ENCODE results near the gene APC2. TPM values are rescaled to one million over a fixed set of nuclear protein-coding genes. Genes with fewer than 3 reads are reported as not detected.

The APC2 gene
- polyA plus RNA-seq, 1 experiment = 0.07 TPM

DNA sequence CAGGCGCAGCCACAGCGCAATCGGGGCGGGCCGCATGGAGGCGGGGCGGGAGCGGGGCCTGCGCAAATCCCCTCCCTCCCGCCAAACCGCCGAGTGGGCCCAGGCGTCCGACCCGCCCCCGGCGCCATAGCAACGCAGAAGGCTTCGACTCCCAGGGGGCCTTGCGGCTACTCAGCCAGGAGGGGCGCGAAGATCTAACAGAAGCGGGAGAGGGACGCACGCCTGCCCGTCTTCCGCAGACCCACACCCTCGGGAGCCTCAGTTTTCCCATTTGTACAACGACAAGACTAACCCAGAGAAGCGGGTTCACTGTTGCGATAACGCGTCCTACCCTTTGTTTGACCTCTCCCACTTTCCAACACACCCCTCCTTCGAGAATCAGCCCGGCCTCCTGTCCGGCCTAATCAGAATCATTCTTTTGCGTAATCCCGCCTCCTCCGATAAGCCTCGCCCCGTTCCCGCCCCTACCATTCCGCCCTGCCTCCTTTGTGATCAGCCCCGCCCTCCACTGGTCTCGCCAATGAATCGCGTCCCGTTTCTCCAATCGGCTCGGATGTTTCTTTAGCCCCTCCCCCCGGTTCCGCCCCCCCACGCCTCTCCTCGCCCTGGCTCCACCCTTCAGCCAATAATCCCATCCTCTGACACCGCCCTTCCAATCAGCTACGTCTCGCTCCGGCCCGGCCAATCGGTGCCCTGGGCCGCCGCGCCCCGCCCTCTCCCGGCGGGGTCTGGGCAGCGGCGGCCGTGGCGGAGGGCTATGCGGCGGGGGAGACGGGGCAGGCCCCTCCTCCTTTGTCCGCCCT lies 40.6 kb downstream of the APC2 start, which contains the start of gene PCSK4:
PCSK4 (minus strand) TSS at position 40 of the 803 bp plus-strand sequence; CDS start at position 36, 4 bp downstream.
- peak; percentile 90 for DNase-seq (ENCODE audit: low read depth)
- Histone ChIP-seq H3K4me3 (ENCODE audit: low read depth, low read length) (peak within 1 kb of the TSS; percentile 61), H3K36me3 (ENCODE audit: control insufficient read depth, insufficient read depth, low read length) (no peaks in the 10 kb centered on the region), H3K27me3 (ENCODE audit: control insufficient read depth, insufficient read depth, low read length) (peaks cover 4% of the 10 kb centered on the region)
- CTCF ChIA-PET = interaction anchor here (0.6 to 1.2 kb wide), 6 partner anchors 10 to 211 kb away, joined by 3 to 6 read pairs (median 4); no protein-coding TSS in a partner anchor
- TF ChIP-seq, protein P1, sequence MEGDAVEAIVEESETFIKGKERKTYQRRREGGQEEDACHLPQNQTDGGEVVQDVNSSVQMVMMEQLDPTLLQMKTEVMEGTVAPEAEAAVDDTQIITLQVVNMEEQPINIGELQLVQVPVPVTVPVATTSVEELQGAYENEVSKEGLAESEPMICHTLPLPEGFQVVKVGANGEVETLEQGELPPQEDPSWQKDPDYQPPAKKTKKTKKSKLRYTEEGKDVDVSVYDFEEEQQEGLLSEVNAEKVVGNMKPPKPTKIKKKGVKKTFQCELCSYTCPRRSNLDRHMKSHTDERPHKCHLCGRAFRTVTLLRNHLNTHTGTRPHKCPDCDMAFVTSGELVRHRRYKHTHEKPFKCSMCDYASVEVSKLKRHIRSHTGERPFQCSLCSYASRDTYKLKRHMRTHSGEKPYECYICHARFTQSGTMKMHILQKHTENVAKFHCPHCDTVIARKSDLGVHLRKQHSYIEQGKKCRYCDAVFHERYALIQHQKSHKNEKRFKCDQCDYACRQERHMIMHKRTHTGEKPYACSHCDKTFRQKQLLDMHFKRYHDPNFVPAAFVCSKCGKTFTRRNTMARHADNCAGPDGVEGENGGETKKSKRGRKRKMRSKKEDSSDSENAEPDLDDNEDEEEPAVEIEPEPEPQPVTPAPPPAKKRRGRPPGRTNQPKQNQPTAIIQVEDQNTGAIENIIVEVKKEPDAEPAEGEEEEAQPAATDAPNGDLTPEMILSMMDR (IDR thresholded peaks at IDR 0.05; ENCODE audit: insufficient read depth, low read depth, low read length) = no peak
- POLR2A ChIA-PET = interaction anchor here (0.6 to 0.7 kb wide), 2 partner anchors 54 to 222 kb away, joined by 4 to 7 read pairs; partner anchors contain the start of gene CIRBP

DNA sequence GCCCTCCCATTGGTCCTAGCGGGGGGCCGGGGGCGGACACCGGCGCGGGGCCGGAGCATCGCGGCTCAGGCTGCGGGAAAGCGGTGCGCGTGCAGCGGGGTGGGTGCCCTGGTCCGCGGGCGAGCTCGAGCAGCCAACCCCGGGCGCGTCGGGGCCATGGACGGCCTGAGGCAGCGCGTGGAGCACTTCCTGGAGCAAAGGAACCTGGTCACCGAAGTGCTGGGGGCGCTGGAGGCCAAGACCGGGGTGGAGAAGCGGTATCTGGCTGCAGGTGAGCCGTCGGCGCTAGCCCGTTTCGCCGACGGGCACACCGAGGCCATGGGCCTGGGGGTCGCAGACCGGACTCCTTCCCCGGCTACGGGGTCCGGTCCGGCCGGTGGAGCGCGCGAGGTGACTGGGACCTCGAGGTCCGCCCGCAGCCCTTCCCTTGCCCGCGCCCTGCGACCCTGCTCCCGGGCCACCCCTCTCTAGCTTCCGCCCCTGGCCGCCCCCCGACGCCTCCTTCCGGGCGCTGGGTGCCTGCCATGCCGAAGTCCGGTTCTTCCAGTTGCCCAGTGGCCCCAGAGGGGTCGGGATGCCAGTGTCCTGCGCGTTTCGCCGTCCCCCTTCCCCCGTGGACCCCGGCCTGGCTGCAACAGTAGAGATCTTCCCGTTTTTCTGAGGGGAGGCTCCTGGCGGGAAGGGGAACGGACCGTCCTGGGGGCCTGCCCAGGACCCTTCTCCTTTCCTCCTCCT lies 41.4 kb downstream of the APC2 start, which contains the start of gene REEP6:
REEP6 (plus strand) TSS at position 68 of the 735 bp plus-strand sequence; CDS start at position 157, 89 bp downstream.
- POLR2A ChIA-PET = interaction anchor here (0.6 kb wide), 1 partner anchor 54 kb away, joined by 7 read pairs; no protein-coding TSS in a partner anchor
- DNase-seq (ENCODE audit: low read depth) = no peak
- Histone ChIP-seq H3K27me3 (ENCODE audit: control insufficient read depth, insufficient read depth, low read length) (peaks cover 4% of the 10 kb centered on the region), H3K36me3 (ENCODE audit: control insufficient read depth, insufficient read depth, low read length) (no peaks in the 10 kb centered on the region), H3K4me3 (ENCODE audit: low read depth, low read length) (peak within 1 kb of the TSS; percentile 61)
- TF ChIP-seq, protein P1 (IDR thresholded peaks at IDR 0.05; ENCODE audit: insufficient read depth, low read depth, low read length) = no peak
- CTCF ChIA-PET = interaction anchor here (0.6 to 1.3 kb wide), 7 partner anchors 11 to 212 kb away, joined by 3 to 6 read pairs (median 3); no protein-coding TSS in a partner anchor

DNA sequence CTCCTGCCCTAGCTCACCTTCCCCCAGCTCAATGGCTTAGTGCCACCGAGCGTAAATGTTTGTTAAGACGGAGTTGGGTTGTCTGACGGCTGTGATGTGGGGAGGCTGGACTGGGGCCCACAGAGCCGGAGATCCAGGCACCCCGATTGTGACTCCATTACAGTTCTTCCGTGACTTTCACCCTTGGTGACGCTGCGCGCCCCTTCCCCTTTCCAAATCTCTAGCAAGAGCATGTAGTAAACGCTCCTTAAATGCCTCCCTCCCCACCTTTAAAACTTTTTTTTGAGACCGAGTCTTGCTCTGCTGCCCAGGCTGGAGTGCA lies 41.9 kb downstream of the APC2 start:
- Histone ChIP-seq H3K36me3 (ENCODE audit: control insufficient read depth, insufficient read depth, low read length) (no peaks in the 10 kb centered on the region), H3K4me3 (ENCODE audit: low read depth, low read length) (no peak overlapping the region), H3K27me3 (ENCODE audit: control insufficient read depth, insufficient read depth, low read length) (peaks cover 7% of the 10 kb centered on the region)
- TF ChIP-seq, protein P1 (IDR thresholded peaks at IDR 0.05; ENCODE audit: insufficient read depth, low read depth, low read length) = no peak
- POLR2A ChIA-PET = no interaction called here
- CTCF ChIA-PET = interaction anchor here (1.1 to 1.3 kb wide), 2 partner anchors 11 to 23 kb away, joined by 3 read pairs; no protein-coding TSS in a partner anchor
- no peak for DNase-seq (ENCODE audit: low read depth)

DNA sequence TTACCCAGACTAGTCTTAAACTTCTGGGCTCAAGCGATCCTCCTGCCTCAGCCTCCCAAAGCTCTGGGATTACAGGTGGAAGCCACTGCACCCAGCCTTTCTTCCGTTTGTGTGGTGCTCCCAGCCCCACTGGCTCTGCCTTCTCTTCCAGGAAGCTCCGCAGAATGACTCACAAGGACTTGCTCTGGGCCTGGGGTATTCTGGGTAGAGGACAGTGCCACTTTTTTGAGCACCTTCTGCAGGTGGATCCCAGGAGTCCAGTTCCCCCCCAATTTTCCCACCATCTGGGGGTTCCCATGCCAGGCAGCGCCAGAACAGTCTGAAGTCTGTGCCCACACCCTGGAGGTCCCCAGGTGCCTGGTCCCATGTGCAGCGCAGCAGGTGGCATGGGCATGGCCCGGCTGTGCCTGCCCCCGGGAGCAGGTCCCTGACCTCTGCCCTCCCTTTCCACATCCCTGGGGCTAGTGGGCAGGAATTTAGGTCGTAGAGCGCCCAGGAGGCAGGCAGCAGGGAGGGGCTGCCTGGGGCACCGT lies 42.6 kb downstream of the APC2 start:
- POLR2A ChIA-PET = no interaction called here
- H3K4me3 ChIP-seq (ENCODE audit: low read depth, low read length) = no peak overlapping the region
- TF ChIP-seq, protein P1 (IDR thresholded peaks at IDR 0.05; ENCODE audit: insufficient read depth, low read depth, low read length) = no peak
- no peaks in the 10 kb centered on the region for H3K36me3 ChIP-seq (ENCODE audit: control insufficient read depth, insufficient read depth, low read length)
- CTCF ChIA-PET = interaction anchor here (0.8 to 1.3 kb wide), 2 partner anchors 22 to 54 kb away, joined by 3 read pairs; no protein-coding TSS in a partner anchor
- no peak for DNase-seq (ENCODE audit: low read depth)
- peaks cover 7% of the 10 kb centered on the region for H3K27me3 ChIP-seq (ENCODE audit: control insufficient read depth, insufficient read depth, low read length)
